A673 (cell line): ENCODE results near the gene GRIK1. TPM values are rescaled to one million over a fixed set of nuclear protein-coding genes. Genes with fewer than 3 reads are reported as not detected.
"Not testable (repeated sequence)": the region's sequence is repeated elsewhere in the genome, so short reads cannot be mapped to it uniquely, and the experiment has no call there.

Source experiments
- BruUV-seq: library from RNA; stranded (reverse); fragments of 400-500 nt; replicated peaks from 2 replicates; lab custom pipeline; 2021; lab: Mats Ljungman, UMichigan
- CTCF ChIA-PET: fragments of 300-600 bp; sonication (Branson Sonifier 250); formaldehyde crosslinking; loops from one replicate; lab custom pipeline; 2022; ENCODE audit warnings: antibody characterized with exemption; lab: Charles Lee
- POLR2A ChIA-PET: fragments of 300-600 bp; sonication (Branson Sonifier 250); formaldehyde crosslinking; loops from one replicate; lab custom pipeline; 2022; ENCODE audit warnings: antibody characterized with exemption; ENCODE audit not compliant: low non-redundant PET; lab: Charles Lee
- DNase-seq: peaks from one replicate; pipeline ENCODE4 v3.0.0-alpha.2; 2015; ENCODE audit warnings: low spot score
- H3K27ac ChIP-seq: fragments of 200-600 bp; sonication (generic); 2 replicates; pipeline ENCODE4 v1.5.1; 2016; ENCODE audit warnings: mixed run types, low read depth, mild to moderate bottlenecking, mixed read lengths, antibody characterized with exemption, low read length; ENCODE audit not compliant: poor library complexity, severe bottlenecking
- H3K27me3 ChIP-seq: fragments of 200-600 bp; sonication (generic); replicated peaks from 2 replicates; pipeline ENCODE4 v1.6.1; 2017; ENCODE audit warnings: mixed run types, low read depth, mild to moderate bottlenecking, mixed read lengths, antibody characterized with exemption, low read length; ENCODE audit not compliant: insufficient read depth, poor library complexity
- H3K36me3 ChIP-seq: fragments of 200-600 bp; sonication (generic); 2 replicates; pipeline ENCODE4 v1.6.1; 2016; ENCODE audit warnings: mixed run types, mild to moderate bottlenecking, mixed read lengths, antibody characterized with exemption, low read length; ENCODE audit not compliant: insufficient read depth, poor library complexity, severe bottlenecking
- H3K4me1 ChIP-seq: fragments of 200-600 bp; sonication (generic); 2 replicates; pipeline ENCODE4 v1.6.1; 2017; ENCODE audit warnings: mixed run types, mild to moderate bottlenecking, mixed read lengths, antibody characterized with exemption, low read length; ENCODE audit not compliant: insufficient read depth, poor library complexity, severe bottlenecking
- H3K4me3 ChIP-seq: fragments of 200-600 bp; sonication (generic); 2 replicates; pipeline ENCODE4 v1.5.1; 2016; ENCODE audit warnings: low read depth, mixed run types, mild to moderate bottlenecking, mixed read lengths, low read length; ENCODE audit not compliant: poor library complexity, severe bottlenecking
- H3K9me3 ChIP-seq: fragments of 200-600 bp; sonication (generic); 2 replicates; pipeline ENCODE4 v1.6.1; 2016; ENCODE audit warnings: mixed run types, low read depth, mild to moderate bottlenecking, mixed read lengths, antibody characterized with exemption, low read length; ENCODE audit not compliant: poor library complexity, severe bottlenecking
- EZH2 ChIP-seq: fragments of 200-600 bp; sonication (generic); IDR thresholded peaks from 2 replicates; pipeline ENCODE4 v1.6.1; 2017; ENCODE audit warnings: borderline replicate concordance, low read depth, mild to moderate bottlenecking, mixed read lengths, antibody characterized with exemption, low read length; ENCODE audit not compliant: poor library complexity, severe bottlenecking
- intact Hi-C: fragments of 100-400 bp; cut with micrococcal nuclease; formaldehyde crosslinking; loops from one replicate; pipeline ENCODE4 v1.10.0; 2022; ENCODE audit not compliant: unreplicated experiment
- total RNA-seq: library from RNA; stranded (reverse); gene quantifications from 2 replicates; pipeline ENCODE4 v1.2.3, GENCODE V29; 2021
- TF ChIP-seq, protein P1 (sequence below): fragments of 300-800, 200-600 bp; sonication (generic); conservative IDR thresholded peaks from 2 replicates; pipeline ENCODE4 v1.5.1; 2017; ENCODE audit warnings: low read depth, mild to moderate bottlenecking, antibody characterized with exemption, low read length, moderate library complexity, mixed read lengths

GRIK1 gene
- total RNA-seq, 1 experiment from 2014 or later: 0.67 TPM

DNA sequence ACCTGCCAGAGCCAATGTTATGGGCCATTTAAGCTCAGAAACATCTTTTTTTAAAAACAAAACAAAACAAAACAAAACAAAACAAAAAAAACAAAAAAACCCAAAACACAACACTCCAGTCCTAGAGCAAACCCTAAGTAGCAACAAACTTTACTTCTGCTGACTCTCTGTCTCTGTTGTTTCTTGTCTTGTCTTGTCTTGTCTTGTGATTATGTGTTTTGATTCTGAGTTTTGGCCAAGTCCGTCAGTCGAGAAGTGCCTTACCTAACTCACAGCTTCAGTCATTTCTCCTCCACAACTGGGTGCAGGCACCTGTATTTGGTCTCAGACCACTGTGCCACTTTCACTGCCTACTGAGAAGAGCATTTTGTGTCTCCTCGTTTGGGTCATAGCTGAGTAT lies 333.2 kb downstream of the GRIK1 start:
- H3K4me1 ChIP-seq: no peaks in the 10 kb centered on the region
- no peaks in the 10 kb centered on the region for H3K36me3 ChIP-seq
- POLR2A ChIA-PET: no interaction called here
- H3K27me3 ChIP-seq: no peaks in the 10 kb centered on the region
- no peaks in the 10 kb centered on the region for H3K9me3 ChIP-seq
- intact Hi-C loops: no loop called here
- CTCF ChIA-PET: no interaction called here
- BruUV-seq: no TSS peak
- no peak overlapping the region for H3K4me3 ChIP-seq
- no peak overlapping the region for H3K27ac ChIP-seq
- no peak for DNase-seq
- TF ChIP-seq, protein P1, sequence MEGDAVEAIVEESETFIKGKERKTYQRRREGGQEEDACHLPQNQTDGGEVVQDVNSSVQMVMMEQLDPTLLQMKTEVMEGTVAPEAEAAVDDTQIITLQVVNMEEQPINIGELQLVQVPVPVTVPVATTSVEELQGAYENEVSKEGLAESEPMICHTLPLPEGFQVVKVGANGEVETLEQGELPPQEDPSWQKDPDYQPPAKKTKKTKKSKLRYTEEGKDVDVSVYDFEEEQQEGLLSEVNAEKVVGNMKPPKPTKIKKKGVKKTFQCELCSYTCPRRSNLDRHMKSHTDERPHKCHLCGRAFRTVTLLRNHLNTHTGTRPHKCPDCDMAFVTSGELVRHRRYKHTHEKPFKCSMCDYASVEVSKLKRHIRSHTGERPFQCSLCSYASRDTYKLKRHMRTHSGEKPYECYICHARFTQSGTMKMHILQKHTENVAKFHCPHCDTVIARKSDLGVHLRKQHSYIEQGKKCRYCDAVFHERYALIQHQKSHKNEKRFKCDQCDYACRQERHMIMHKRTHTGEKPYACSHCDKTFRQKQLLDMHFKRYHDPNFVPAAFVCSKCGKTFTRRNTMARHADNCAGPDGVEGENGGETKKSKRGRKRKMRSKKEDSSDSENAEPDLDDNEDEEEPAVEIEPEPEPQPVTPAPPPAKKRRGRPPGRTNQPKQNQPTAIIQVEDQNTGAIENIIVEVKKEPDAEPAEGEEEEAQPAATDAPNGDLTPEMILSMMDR: no peak
- TF ChIP-seq EZH2: no peak

DNA sequence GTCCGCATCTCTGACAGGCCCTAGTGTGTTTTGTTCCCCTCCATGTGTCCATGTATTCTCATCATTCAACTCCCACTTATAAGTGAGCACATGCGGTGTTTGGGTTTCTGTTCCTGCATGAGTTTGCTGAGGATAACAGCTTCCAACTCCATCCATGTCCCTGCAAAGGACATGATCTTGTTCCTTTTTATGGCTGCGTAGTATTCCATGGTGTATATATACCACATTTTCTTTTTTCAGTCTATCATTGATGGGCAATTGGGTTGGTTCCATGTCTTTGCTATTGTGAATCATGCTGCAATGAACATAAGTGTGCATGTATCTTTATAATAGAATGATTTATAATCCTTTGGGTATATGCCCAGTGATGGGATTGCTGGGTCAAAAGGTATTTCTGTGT lies 334.6 kb downstream of the GRIK1 start:
- H3K4me3 ChIP-seq, H3K4me1 ChIP-seq, H3K36me3 ChIP-seq, H3K27me3 ChIP-seq, DNase-seq, CTCF ChIA-PET, intact Hi-C loops, H3K9me3 ChIP-seq, H3K27ac ChIP-seq, BruUV-seq, POLR2A ChIA-PET: not testable (repeated sequence)

DNA sequence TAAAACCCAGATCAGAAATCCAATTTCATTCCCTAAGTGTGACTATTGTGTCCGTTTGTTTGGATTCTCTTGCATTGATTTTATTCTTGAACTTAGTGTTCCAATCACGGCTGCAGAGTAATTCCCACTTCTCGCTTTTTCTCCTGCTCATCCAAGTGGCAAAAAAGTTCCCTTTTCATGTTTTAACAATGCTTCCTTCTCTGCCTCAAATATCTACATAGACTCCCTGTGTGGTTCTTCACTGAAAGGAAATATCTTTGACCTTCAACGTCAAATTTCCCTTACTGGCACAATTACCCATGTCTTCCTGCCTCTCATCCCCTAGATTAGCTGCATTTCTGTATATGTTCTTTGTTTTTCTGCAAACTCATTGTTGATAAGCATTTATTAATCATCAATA lies 335.7 kb downstream of the GRIK1 start:
- Histone ChIP-seq H3K27me3 (no peaks in the 10 kb centered on the region), H3K27ac (no peak overlapping the region), H3K4me1 (no peaks in the 10 kb centered on the region), H3K36me3 (no peaks in the 10 kb centered on the region), H3K4me3 (no peak overlapping the region), H3K9me3 (no peaks in the 10 kb centered on the region)
- POLR2A ChIA-PET: interaction anchor here (0.6 kb wide), 1 partner anchor 13 kb away, joined by 3 read pairs; no protein-coding TSS in a partner anchor
- BruUV-seq: no TSS peak
- TF ChIP-seq, protein P1: no peak
- TF ChIP-seq EZH2: no peak
- DNase-seq: no peak
- CTCF ChIA-PET: no interaction called here
- intact Hi-C loops: no loop called here

DNA sequence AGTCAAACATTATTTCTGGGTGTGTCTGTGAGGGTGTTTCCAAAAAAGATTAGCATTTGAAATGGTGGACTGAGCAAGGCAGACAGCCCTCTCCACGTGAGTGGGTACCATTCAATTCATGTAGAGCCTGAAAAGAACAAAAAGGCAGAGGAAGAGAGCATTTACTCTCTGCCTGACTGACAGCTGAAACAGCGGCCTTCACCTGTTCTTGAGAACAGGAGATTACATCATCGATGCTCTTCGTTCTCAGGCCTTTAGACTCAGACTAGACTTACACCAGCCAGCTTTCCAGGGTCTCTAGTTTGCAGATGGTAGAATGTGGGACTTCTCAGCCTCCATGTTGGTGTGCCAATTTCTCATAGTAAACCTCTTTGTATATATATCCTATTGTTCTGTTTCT lies 338.7 kb downstream of the GRIK1 start:
- DNase-seq: no peak
- H3K4me3 ChIP-seq: no peak overlapping the region
- BruUV-seq: no TSS peak
- H3K27me3 ChIP-seq: no peaks in the 10 kb centered on the region
- POLR2A ChIA-PET: no interaction called here
- TF ChIP-seq EZH2: no peak
- TF ChIP-seq, protein P1: no peak
- intact Hi-C loops: no loop called here
- H3K27ac ChIP-seq: no peak overlapping the region
- peaks cover 3% of the 10 kb centered on the region for H3K4me1 ChIP-seq
- no peaks in the 10 kb centered on the region for H3K36me3 ChIP-seq
- CTCF ChIA-PET: no interaction called here
- H3K9me3 ChIP-seq: no peaks in the 10 kb centered on the region
